GM12878 (cell line): Measurements from ENCODE around the gene NUP107. TPM values are rescaled to one million over a fixed set of nuclear protein-coding genes. Genes with fewer than 3 reads are reported as not detected.

Source experiments
- ATAC-seq: fragments of 200-7000 bp; cut with Tn5 transposase; 3 replicates; pipeline ENCODE4 v1.9.1; 2020; ENCODE audit warnings: mild to moderate bottlenecking, moderate library complexity
- BruUV-seq: library from RNA; stranded (reverse); fragments of 400-500 nt; replicated peaks from 2 replicates; lab custom pipeline; 2021; lab: Mats Ljungman, UMichigan
- CTCF ChIA-PET: fragments of 300-600 bp; sonication (Branson Sonifier 250); formaldehyde crosslinking; extraction: SDS; loops from one replicate; lab custom pipeline; 2021; ENCODE audit warnings: inconsistent platforms; lab: Yijun Ruan, JAX
- POLR2A ChIA-PET: fragments of 350-600 bp; formaldehyde crosslinking; extraction: SDS; loops from one replicate; lab custom pipeline; 2021; ENCODE audit warnings: inconsistent platforms; lab: Charles Lee
- RAD21 ChIA-PET: fragments of 300-600 bp; sonication (Branson Sonifier 250); formaldehyde crosslinking; loops from one replicate; lab custom pipeline; 2023; ENCODE audit warnings: antibody characterized with exemption; ENCODE audit not compliant: unreplicated experiment; lab: Charles Lee
- SMC1A ChIA-PET: fragments of 300-600 bp; sonication (Branson Sonifier 250); formaldehyde crosslinking; loops from one replicate; lab custom pipeline; 2023; ENCODE audit not compliant: unreplicated experiment, uncharacterized antibody; lab: Charles Lee
- DNase-seq: peaks from one replicate; pipeline ENCODE4 v3.0.0-alpha.2; 2011; ENCODE audit warnings: low read depth, low spot score
- FAIRE-seq: peaks from 3 replicates; lab custom pipeline; 2011; peaks lifted over from hg19 to GRCh38; lab: Jason Lieb, UNC
- H2AFZ ChIP-seq: 2 replicates; pipeline ENCODE4 v1.6.0; 2011; ENCODE audit warnings: low read depth, low read length, control low read depth; ENCODE audit not compliant: control insufficient read depth
- H3K27ac ChIP-seq: 2 replicates; pipeline ENCODE4 v1.5.1; 2011; ENCODE audit warnings: control low read depth; ENCODE audit not compliant: control insufficient read depth, insufficient read depth
- H3K27me3 ChIP-seq, 2 experiments: replicated peaks in 1 of 2; 2 replicates each; pipeline versions ENCODE4 v1.6.0 to v1.6.1; 2011; ENCODE audit warnings: low read length in 1 of 2; ENCODE audit not compliant: control insufficient read depth in 2 of 2, insufficient read depth in 2 of 2
- H3K36me3 ChIP-seq, 2 experiments: 2 replicates each; pipeline ENCODE4 v1.5.1; 2011; ENCODE audit warnings: low read length in 1 of 2; ENCODE audit not compliant: control insufficient read depth in 2 of 2, insufficient read depth in 2 of 2
- H3K4me1 ChIP-seq: 2 replicates; pipeline ENCODE4 v1.6.1; 2011; ENCODE audit warnings: mild to moderate bottlenecking, low read length, moderate library complexity, mixed read lengths; ENCODE audit not compliant: control insufficient read depth, insufficient read depth
- H3K4me2 ChIP-seq: 2 replicates; pipeline ENCODE4 v1.6.0; 2011; ENCODE audit warnings: control low read depth; ENCODE audit not compliant: control insufficient read depth, insufficient read depth
- H3K4me3 ChIP-seq: fragments of 200-600 bp; sonication (generic); 2 replicates; pipeline ENCODE4 v1.5.1; 2016
- H3K79me2 ChIP-seq: 2 replicates; pipeline ENCODE4 v1.6.0; 2011; ENCODE audit warnings: low read length; ENCODE audit not compliant: control insufficient read depth, insufficient read depth
- H3K9ac ChIP-seq: 2 replicates; pipeline ENCODE4 v1.8.0; 2011; ENCODE audit warnings: low read length, control low read depth, mixed read lengths; ENCODE audit not compliant: control insufficient read depth, insufficient read depth
- H3K9me3 ChIP-seq: replicated peaks from 3 replicates; pipeline ENCODE4 v1.5.1; 2011; ENCODE audit warnings: mild to moderate bottlenecking, low read length; ENCODE audit not compliant: control insufficient read depth, insufficient read depth
- H4K20me1 ChIP-seq: 2 replicates; pipeline ENCODE4 v1.6.0; 2011; ENCODE audit not compliant: control insufficient read depth, insufficient read depth
- BACH1 ChIP-seq: fragments of 450-650 bp; IDR thresholded peaks from 2 replicates; pipeline ENCODE4 v1.6.1; 2017; ENCODE audit warnings: mild to moderate bottlenecking, borderline replicate concordance
- BHLHE40 ChIP-seq, 2 experiments: fragments of 450-650 bp in 1 of 2; IDR thresholded peaks; 2 replicates each; pipeline ENCODE4 v1.6.1; 2011 to 2017; ENCODE audit warnings: low read depth in 2 of 2, borderline replicate concordance in 1 of 2, improper control_type of control experiment in 1 of 2, low read length in 1 of 2, mild to moderate bottlenecking in 1 of 2
- CBFB ChIP-seq: IDR thresholded peaks from 2 replicates; pipeline ENCODE4 v1.6.1; 2016; ENCODE audit warnings: antibody characterized with exemption, low read depth
- CHD2 ChIP-seq: IDR thresholded peaks from 2 replicates; pipeline ENCODE4 v1.6.1; 2011; ENCODE audit warnings: low read depth, low read length, improper control_type of control experiment, borderline replicate concordance
- CREB1 ChIP-seq: IDR thresholded peaks from 2 replicates; pipeline ENCODE4 v1.6.1; 2012; ENCODE audit warnings: low read depth, mild to moderate bottlenecking, inconsistent platforms
- EGR1 ChIP-seq, 2 experiments: IDR thresholded peaks; 1 replicate in 1 of 2; 2 replicates in 1 of 2; pipeline ENCODE4 v1.6.1; 2011 to 2012; ENCODE audit warnings: low read depth in 2 of 2, low read length in 2 of 2, borderline replicate concordance in 1 of 2, mild to moderate bottlenecking in 1 of 2, moderate library complexity in 1 of 2
- MYB ChIP-seq: fragments of 150-350 bp; IDR thresholded peaks from 2 replicates; pipeline ENCODE4 v1.6.1; 2014; ENCODE audit warnings: mild to moderate bottlenecking, low read depth, low read length, borderline replicate concordance
- NFYB ChIP-seq: IDR thresholded peaks from 2 replicates; pipeline ENCODE4 v1.6.1; 2011; ENCODE audit warnings: low read depth, mild to moderate bottlenecking, low read length, improper control_type of control experiment, moderate library complexity; ENCODE audit not compliant: insufficient read depth
- PAX8 ChIP-seq: fragments of 450-650 bp; IDR thresholded peaks from 2 replicates; pipeline ENCODE4 v1.6.1; 2017; ENCODE audit warnings: mild to moderate bottlenecking, moderate library complexity
- RELA ChIP-seq: fragments of 450-650 bp; IDR thresholded peaks from 2 replicates; pipeline ENCODE4 v1.8.0; 2014; ENCODE audit warnings: borderline replicate concordance; ENCODE audit not compliant: partially characterized antibody
- TCF3 ChIP-seq: IDR thresholded peaks from 2 replicates; pipeline ENCODE4 v1.6.1; 2012; ENCODE audit warnings: low read depth, mild to moderate bottlenecking, low read length, borderline replicate concordance; ENCODE audit not compliant: insufficient read depth
- ZBTB11 ChIP-seq: fragments of 450-650 bp; formaldehyde crosslinking; IDR thresholded peaks from 2 replicates; pipeline ENCODE4 v1.5.0; 2022; ENCODE audit warnings: mild to moderate bottlenecking, missing genetic modification characterization
- ZNF384 ChIP-seq: IDR thresholded peaks from 2 replicates; pipeline ENCODE4 v1.6.1; 2012; ENCODE audit warnings: low read depth, mild to moderate bottlenecking, low read length, improper control_type of control experiment, borderline replicate concordance
- WGBS: methylation state at CpG from one replicate; pipeline ENCODE4 v1.1.6; 2016; ENCODE audit warnings: low lambda C conversion rate; ENCODE audit not compliant: insufficient replicate concordance, insufficient coverage; ENCODE audit errors: missing lambda C conversion rate; 5-methylcytosine and 5-hydroxymethylcytosine counted together
- in situ Hi-C: fragments of 300-500 bp; cut with MboI; formaldehyde crosslinking; loops from 9 replicates; pipeline ENCODE4 v1.14.3; 2018; ENCODE audit warnings: mixed read lengths
- intact Hi-C: fragments of 100-400 bp; cut with micrococcal nuclease; formaldehyde crosslinking; loops from one replicate; pipeline ENCODE4 v1.14.2; 2022; ENCODE audit not compliant: unreplicated experiment
- polyA plus RNA-seq, 11 experiments: library from polyadenylated mRNA; depleted of rRNA in 4 of 11; unstranded in 6 of 11; stranded (reverse) in 5 of 11; fragments of >200 nt; fragmentation: Nextera tagmentation in 4 of 11; fragmentation: Illumina TruSeq in 1 of 11; extraction: Ambion mirVana in 4 of 11; extraction: Trizol in 1 of 11; gene quantifications; 1 replicate in 1 of 11; 2 replicates in 10 of 11; pipeline versions ENCODE4 v1.2.1 to v1.2.3, GENCODE V29; 2011 to 2016; ENCODE audit warnings: inconsistent platforms in 2 of 11, missing spikeins in 2 of 11, low read depth in 1 of 11
- total RNA-seq, 4 experiments: library from RNA; depleted of rRNA in 3 of 4; stranded (reverse); fragments of >200 nt in 3 of 4; fragmentation: Illumina TruSeq in 1 of 4; extraction: Trizol in 1 of 4; gene quantifications; 2 replicates each; pipeline versions ENCODE4 v1.2.1 to v1.2.3, GENCODE V29; 2013 to 2021

Gene NUP107
- total and polyA plus RNA-seq, 10 of the 15 experiments (the other 5 are each of a cell fraction or from before 2014, with no cell fraction given), result 73.4 to 132 (median 92.4) TPM

- ChIA-PET RAD21 (no interaction called here), SMC1A (interaction anchor here (1.3 kb wide), 1 partner anchor 11 kb away, joined by 4 read pairs; no protein-coding TSS in a partner anchor), CTCF (interaction anchor here (0.6 kb wide), 1 partner anchor 452 kb away, joined by 3 read pairs; the partner anchor contains the start of gene MDM1), POLR2A (interaction anchor here (0.6 kb wide), 1 partner anchor 10 kb away, joined by 5 read pairs; no protein-coding TSS in a partner anchor)
- Histone ChIP-seq H3K4me1 (no peaks in the 10 kb centered on the region; the same call in 1 of the 2 replicates), H3K9ac (no peak overlapping the region), H3K4me3 (no peak overlapping the region), H3K36me3 (no peaks in the 10 kb centered on the region), H4K20me1 (no peaks in the 10 kb centered on the region), H3K9me3 (no peaks in the 10 kb centered on the region), H2AFZ (no peak overlapping the region), H3K27me3 (no peaks in the 10 kb centered on the region), H3K79me2 (no peaks in the 10 kb centered on the region), H3K4me2 (no peak overlapping the region), H3K27ac (no peak overlapping the region)
- WGBS, result 88% methylated on average over 8 of the region's 8 CpGs
- FAIRE-seq, result no peak
- ATAC-seq, result no peak
- DNase-seq, result no peak
- BruUV-seq, result no TSS peak
- in situ Hi-C loops (no loop called here), intact Hi-C loops (no loop called here)
- TF ChIP-seq ZBTB11 (no peak), TCF3 (no peak), BHLHE40 (IDR thresholded peaks at IDR 0.05; ENCODE audit: borderline replicate concordance in 1 of 2, low read depth in 2 of 2, low read length in 1 of 2) (no peak), PAX8 (no peak), RELA (no peak), CREB1 (no peak), CHD2 (no peak), NFYB (no peak), EGR1 (IDR thresholded peaks at IDR 0.05; ENCODE audit: borderline replicate concordance in 1 of 2, low read depth in 2 of 2, low read length in 2 of 2) (no peak), CBFB (no peak), MYB (no peak), BACH1 (no peak), ZNF384 (no peak)
- TF ChIP-seq, all 136 proteins: peak for 0
These were observed 97.2 kb downstream of the NUP107 start for GRCh38 chr12:68784015-68784414.
